ENCODE results near the gene LELP1.

The LELP1 gene

DNA sequence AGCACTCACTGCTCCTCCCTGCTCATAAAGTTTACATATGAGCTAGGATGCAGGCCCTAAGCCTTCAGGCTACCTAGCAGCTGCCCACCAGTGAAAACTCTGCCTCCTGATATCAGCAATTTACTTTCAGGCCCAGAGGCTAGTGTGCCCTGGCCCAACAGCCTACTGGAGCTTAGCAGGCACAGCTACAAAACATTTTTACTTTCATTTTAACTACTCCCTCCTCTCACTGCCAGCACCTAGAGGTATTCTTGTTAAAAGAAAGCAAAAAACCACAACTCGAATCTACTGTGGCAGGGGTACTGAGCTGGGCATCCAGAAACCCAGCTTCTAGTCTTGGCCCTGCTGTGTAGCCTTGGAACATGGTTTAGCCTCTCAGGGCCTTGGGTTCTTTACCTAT, 50.5 kb downstream of the LELP1 start:
- no peak for DNase-seq (ENCODE audit: low read depth)
- H3K4me3 ChIP-seq (ENCODE audit: control insufficient read depth, low read depth, low read length) = no peak overlapping the region
- TF ChIP-seq, protein P1, sequence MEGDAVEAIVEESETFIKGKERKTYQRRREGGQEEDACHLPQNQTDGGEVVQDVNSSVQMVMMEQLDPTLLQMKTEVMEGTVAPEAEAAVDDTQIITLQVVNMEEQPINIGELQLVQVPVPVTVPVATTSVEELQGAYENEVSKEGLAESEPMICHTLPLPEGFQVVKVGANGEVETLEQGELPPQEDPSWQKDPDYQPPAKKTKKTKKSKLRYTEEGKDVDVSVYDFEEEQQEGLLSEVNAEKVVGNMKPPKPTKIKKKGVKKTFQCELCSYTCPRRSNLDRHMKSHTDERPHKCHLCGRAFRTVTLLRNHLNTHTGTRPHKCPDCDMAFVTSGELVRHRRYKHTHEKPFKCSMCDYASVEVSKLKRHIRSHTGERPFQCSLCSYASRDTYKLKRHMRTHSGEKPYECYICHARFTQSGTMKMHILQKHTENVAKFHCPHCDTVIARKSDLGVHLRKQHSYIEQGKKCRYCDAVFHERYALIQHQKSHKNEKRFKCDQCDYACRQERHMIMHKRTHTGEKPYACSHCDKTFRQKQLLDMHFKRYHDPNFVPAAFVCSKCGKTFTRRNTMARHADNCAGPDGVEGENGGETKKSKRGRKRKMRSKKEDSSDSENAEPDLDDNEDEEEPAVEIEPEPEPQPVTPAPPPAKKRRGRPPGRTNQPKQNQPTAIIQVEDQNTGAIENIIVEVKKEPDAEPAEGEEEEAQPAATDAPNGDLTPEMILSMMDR (conservative IDR thresholded peaks at IDR 0.05; ENCODE audit: control insufficient read depth, insufficient read depth, low read depth, low read length) = no peak

Measured in fibroblast of mammary gland (primary cell).